GM12878 (cell line): Measurements from ENCODE around the gene EHBP1. TPM values are rescaled to one million over a fixed set of nuclear protein-coding genes. Genes with fewer than 3 reads are reported as not detected.

Experiments
- ATAC-seq: fragments of 200-7000 bp; cut with Tn5 transposase; 3 replicates; pipeline ENCODE4 v1.9.1; 2020; ENCODE audit warnings: mild to moderate bottlenecking, moderate library complexity
- BruUV-seq: library from RNA; stranded (reverse); fragments of 400-500 nt; replicated peaks from 2 replicates; lab custom pipeline; 2021; lab: Mats Ljungman, UMichigan
- CTCF ChIA-PET: fragments of 300-600 bp; sonication (Branson Sonifier 250); formaldehyde crosslinking; extraction: SDS; loops from one replicate; lab custom pipeline; 2021; ENCODE audit warnings: inconsistent platforms; lab: Yijun Ruan, JAX
- POLR2A ChIA-PET: fragments of 350-600 bp; formaldehyde crosslinking; extraction: SDS; loops from one replicate; lab custom pipeline; 2021; ENCODE audit warnings: inconsistent platforms; lab: Charles Lee
- RAD21 ChIA-PET: fragments of 300-600 bp; sonication (Branson Sonifier 250); formaldehyde crosslinking; loops from one replicate; lab custom pipeline; 2023; ENCODE audit warnings: antibody characterized with exemption; ENCODE audit not compliant: unreplicated experiment; lab: Charles Lee
- SMC1A ChIA-PET: fragments of 300-600 bp; sonication (Branson Sonifier 250); formaldehyde crosslinking; loops from one replicate; lab custom pipeline; 2023; ENCODE audit not compliant: unreplicated experiment, uncharacterized antibody; lab: Charles Lee
- DNase-seq: peaks from one replicate; pipeline ENCODE4 v3.0.0-alpha.2; 2011; ENCODE audit warnings: low read depth, low spot score
- FAIRE-seq: peaks from 3 replicates; lab custom pipeline; 2011; peaks lifted over from hg19 to GRCh38; lab: Jason Lieb, UNC
- H2AFZ ChIP-seq: 2 replicates; pipeline ENCODE4 v1.6.0; 2011; ENCODE audit warnings: low read depth, low read length, control low read depth; ENCODE audit not compliant: control insufficient read depth
- H3K27ac ChIP-seq: 2 replicates; pipeline ENCODE4 v1.5.1; 2011; ENCODE audit warnings: control low read depth; ENCODE audit not compliant: control insufficient read depth, insufficient read depth
- H3K27me3 ChIP-seq, 2 experiments: replicated peaks in 1 of 2; 2 replicates each; pipeline versions ENCODE4 v1.6.0 to v1.6.1; 2011; ENCODE audit warnings: low read length in 1 of 2; ENCODE audit not compliant: control insufficient read depth in 2 of 2, insufficient read depth in 2 of 2
- H3K36me3 ChIP-seq, 2 experiments: 2 replicates each; pipeline ENCODE4 v1.5.1; 2011; ENCODE audit warnings: low read length in 1 of 2; ENCODE audit not compliant: control insufficient read depth in 2 of 2, insufficient read depth in 2 of 2
- H3K4me1 ChIP-seq: 2 replicates; pipeline ENCODE4 v1.6.1; 2011; ENCODE audit warnings: mild to moderate bottlenecking, low read length, moderate library complexity, mixed read lengths; ENCODE audit not compliant: control insufficient read depth, insufficient read depth
- H3K4me2 ChIP-seq: 2 replicates; pipeline ENCODE4 v1.6.0; 2011; ENCODE audit warnings: control low read depth; ENCODE audit not compliant: control insufficient read depth, insufficient read depth
- H3K4me3 ChIP-seq: fragments of 200-600 bp; sonication (generic); 2 replicates; pipeline ENCODE4 v1.5.1; 2016
- H3K79me2 ChIP-seq: 2 replicates; pipeline ENCODE4 v1.6.0; 2011; ENCODE audit warnings: low read length; ENCODE audit not compliant: control insufficient read depth, insufficient read depth
- H3K9ac ChIP-seq: 2 replicates; pipeline ENCODE4 v1.8.0; 2011; ENCODE audit warnings: low read length, control low read depth, mixed read lengths; ENCODE audit not compliant: control insufficient read depth, insufficient read depth
- H3K9me3 ChIP-seq: replicated peaks from 3 replicates; pipeline ENCODE4 v1.5.1; 2011; ENCODE audit warnings: mild to moderate bottlenecking, low read length; ENCODE audit not compliant: control insufficient read depth, insufficient read depth
- H4K20me1 ChIP-seq: 2 replicates; pipeline ENCODE4 v1.6.0; 2011; ENCODE audit not compliant: control insufficient read depth, insufficient read depth
- BMI1 ChIP-seq: fragments of 450-650 bp; IDR thresholded peaks from 2 replicates; pipeline ENCODE4 v1.6.1; 2016; ENCODE audit warnings: mild to moderate bottlenecking, moderate library complexity, borderline replicate concordance
- CBFB ChIP-seq: IDR thresholded peaks from 2 replicates; pipeline ENCODE4 v1.6.1; 2016; ENCODE audit warnings: antibody characterized with exemption, low read depth
- CHD2 ChIP-seq: IDR thresholded peaks from 2 replicates; pipeline ENCODE4 v1.6.1; 2011; ENCODE audit warnings: low read depth, low read length, improper control_type of control experiment, borderline replicate concordance
- EED ChIP-seq: sonication (generic); IDR thresholded peaks from 2 replicates; pipeline ENCODE4 v1.6.1; 2016; ENCODE audit warnings: antibody characterized with exemption, low read depth
- EZH2 ChIP-seq: IDR thresholded peaks from 2 replicates; pipeline ENCODE4 v1.6.1; 2012; ENCODE audit warnings: low read depth, mild to moderate bottlenecking, control low read depth, inconsistent platforms, low read length, borderline replicate concordance; ENCODE audit not compliant: control insufficient read depth
- NFYA ChIP-seq: IDR thresholded peaks from 2 replicates; pipeline ENCODE4 v1.6.1; 2011; ENCODE audit warnings: low read depth, mild to moderate bottlenecking, low read length, improper control_type of control experiment, borderline replicate concordance
- RAD21 ChIP-seq: IDR thresholded peaks from 2 replicates; pipeline ENCODE4 v1.6.1; 2011; ENCODE audit warnings: mild to moderate bottlenecking, low read depth, low read length, moderate library complexity; ENCODE audit not compliant: insufficient read depth
- SPI1 ChIP-seq: IDR thresholded peaks from 2 replicates; pipeline ENCODE4 v1.6.1; 2011; ENCODE audit warnings: low read depth, mild to moderate bottlenecking, low read length, moderate library complexity, borderline replicate concordance; ENCODE audit not compliant: insufficient read depth
- WGBS: methylation state at CpG from one replicate; pipeline ENCODE4 v1.1.6; 2016; ENCODE audit warnings: low lambda C conversion rate; ENCODE audit not compliant: insufficient replicate concordance, insufficient coverage; ENCODE audit errors: missing lambda C conversion rate; 5-methylcytosine and 5-hydroxymethylcytosine counted together
- in situ Hi-C: fragments of 300-500 bp; cut with MboI; formaldehyde crosslinking; loops from 9 replicates; pipeline ENCODE4 v1.14.3; 2018; ENCODE audit warnings: mixed read lengths
- intact Hi-C: fragments of 100-400 bp; cut with micrococcal nuclease; formaldehyde crosslinking; loops from one replicate; pipeline ENCODE4 v1.14.2; 2022; ENCODE audit not compliant: unreplicated experiment
- polyA plus RNA-seq, 11 experiments: library from polyadenylated mRNA; depleted of rRNA in 4 of 11; unstranded in 6 of 11; stranded (reverse) in 5 of 11; fragments of >200 nt; fragmentation: Nextera tagmentation in 4 of 11; fragmentation: Illumina TruSeq in 1 of 11; extraction: Ambion mirVana in 4 of 11; extraction: Trizol in 1 of 11; gene quantifications; 1 replicate in 1 of 11; 2 replicates in 10 of 11; pipeline versions ENCODE4 v1.2.1 to v1.2.3, GENCODE V29; 2011 to 2016; ENCODE audit warnings: inconsistent platforms in 2 of 11, missing spikeins in 2 of 11, low read depth in 1 of 11
- total RNA-seq, 4 experiments: library from RNA; depleted of rRNA in 3 of 4; stranded (reverse); fragments of >200 nt in 3 of 4; fragmentation: Illumina TruSeq in 1 of 4; extraction: Trizol in 1 of 4; gene quantifications; 2 replicates each; pipeline versions ENCODE4 v1.2.1 to v1.2.3, GENCODE V29; 2013 to 2021

The EHBP1 gene
- total and polyA plus RNA-seq, 10 of the 15 experiments (the other 5 are each of a cell fraction or from before 2014, with no cell fraction given) = 5.7 to 26.1 (median 13.6) TPM

DNA sequence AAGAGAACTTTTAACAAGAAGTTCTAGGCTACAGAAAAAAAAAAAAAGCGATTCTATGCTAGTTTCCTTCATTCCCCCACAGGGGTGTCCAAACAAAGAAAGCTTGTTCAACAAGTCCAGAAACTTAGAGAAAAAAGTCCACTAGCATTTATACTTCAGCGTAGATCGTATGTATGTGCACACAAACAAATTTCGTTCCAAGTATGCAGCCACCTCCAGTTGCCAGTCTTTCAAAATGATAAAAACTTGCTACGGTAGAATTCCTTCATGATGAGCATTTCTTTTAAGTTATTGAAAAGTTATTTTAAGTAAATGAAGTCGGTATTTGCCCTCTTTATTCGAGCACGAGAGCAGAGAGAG lies 341.4 kb downstream of the EHBP1 start:
- ChIA-PET RAD21 (no interaction called here), POLR2A (no interaction called here), SMC1A (no interaction called here), CTCF (interaction anchor here (0.6 to 1.2 kb wide), 2 partner anchors 538 to 569 kb away, joined by 3 read pairs; no protein-coding TSS in a partner anchor)
- Histone ChIP-seq H3K27ac (no peak overlapping the region), H2AFZ (no peak overlapping the region), H3K36me3 (no peaks in the 10 kb centered on the region), H4K20me1 (no peaks in the 10 kb centered on the region), H3K9me3 (no peaks in the 10 kb centered on the region; the same call in 2 of the 3 replicates), H3K4me3 (0 out of 2 replicates have a peak overlapping the region, but pooled peaks have one; percentile 11), H3K4me2 (no peak overlapping the region), H3K27me3 (peaks cover 0 to 16% of the 10 kb centered on the region in 2 experiments; a peak in 3 of 4 replicates), H3K79me2 (no peaks in the 10 kb centered on the region), H3K4me1 (peaks cover 8% of the 10 kb centered on the region), H3K9ac (no peak overlapping the region)
- no TSS peak for BruUV-seq
- no peak for TF ChIP-seq CHD2
- no peak for TF ChIP-seq CBFB
- TF ChIP-seq BMI1 = no peak
- DNase-seq (no peak), ATAC-seq (no peak), FAIRE-seq (no peak)
- in situ Hi-C loops (no loop called here), intact Hi-C loops (no loop called here)
- 76% methylated on average over 8 of the region's 8 CpGs for WGBS

DNA sequence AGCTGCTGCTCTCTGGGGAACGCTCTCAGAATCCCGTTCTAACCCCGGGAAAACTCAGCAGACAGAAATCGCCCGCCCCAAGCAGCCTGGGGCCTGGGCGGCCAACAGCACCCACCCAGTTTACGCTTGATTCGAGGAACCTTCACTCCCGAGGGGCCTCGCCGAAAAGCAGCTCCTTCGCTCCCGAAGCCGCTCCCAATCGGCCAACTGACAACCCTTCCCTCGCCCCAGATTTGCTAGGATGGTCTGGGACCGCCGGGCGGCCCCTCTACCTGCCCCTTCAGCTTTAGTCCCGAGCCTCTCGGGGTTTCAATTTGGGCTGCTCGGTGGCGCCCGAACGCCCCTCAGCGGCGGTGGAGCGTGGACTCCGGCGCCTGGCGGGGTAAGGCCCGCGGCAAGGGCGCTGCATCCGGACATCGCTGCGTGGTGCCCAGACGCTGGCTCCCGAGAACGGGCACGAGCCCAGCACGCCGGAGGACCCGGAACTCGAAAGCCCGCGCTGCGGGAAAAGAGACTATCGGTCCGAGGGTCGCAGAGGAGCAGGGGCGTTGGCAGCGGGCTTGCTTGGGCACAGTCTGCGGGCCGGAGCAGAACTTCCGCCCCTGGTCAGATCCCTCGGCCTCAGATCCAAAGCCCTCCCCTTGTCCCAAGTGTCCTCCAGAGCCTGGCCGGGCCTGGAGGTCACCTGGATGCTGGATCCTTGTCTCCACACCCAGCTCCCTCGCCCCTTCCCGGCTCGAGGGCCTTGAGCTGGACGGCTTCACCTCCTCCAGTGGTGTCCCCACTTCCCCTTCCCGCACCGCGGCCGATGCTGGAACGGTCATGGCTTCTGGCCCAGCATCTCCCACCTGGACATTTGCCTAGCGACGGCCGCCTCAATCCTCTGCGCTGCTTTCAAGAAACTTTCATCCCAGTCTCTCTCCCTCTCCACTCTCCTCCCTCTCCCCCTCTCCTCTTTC lies 342.1 kb downstream of the EHBP1 start:
- ChIA-PET RAD21 (no interaction called here), CTCF (interaction anchor here (0.6 to 1.2 kb wide), 2 partner anchors 538 to 569 kb away, joined by 3 read pairs; no protein-coding TSS in a partner anchor), POLR2A (no interaction called here)
- Histone ChIP-seq H2AFZ (no peak overlapping the region), H3K9me3 (no peaks in the 10 kb centered on the region; the same call in 2 of the 3 replicates), H3K79me2 (no peaks in the 10 kb centered on the region)
- DNase-seq (no peak), FAIRE-seq (no peak)
- in situ Hi-C loops = no loop called here
- WGBS = 25% methylated on average over 70 of the region's 71 CpGs
- TF ChIP-seq NFYA (no peak), RAD21 (peak; percentile 17; the same call in 1 of the 2 replicates), EED (peak; percentile 40), SPI1 (peak; percentile 15; the same call in 1 of the 2 replicates), EZH2 (peak; percentile 79; the same call in 1 of the 2 replicates)
- TF ChIP-seq, all 136 proteins: peak for 4
- BruUV-seq = no TSS peak
- no peaks in the 10 kb centered on the region for H3K36me3 ChIP-seq
- intact Hi-C loops = no loop called here
- ATAC-seq = no peak
- H3K4me1 ChIP-seq = peaks cover 8% of the 10 kb centered on the region
- H3K27ac ChIP-seq = no peak overlapping the region
- SMC1A ChIA-PET = no interaction called here
- H3K9ac ChIP-seq = no peak overlapping the region
- H4K20me1 ChIP-seq = no peaks in the 10 kb centered on the region
- peak overlapping the region; percentile 87 for H3K4me2 ChIP-seq
- H3K27me3 ChIP-seq = peaks cover 0 to 16% of the 10 kb centered on the region in 2 experiments; a peak in 3 of 4 replicates
- peak overlapping the region; percentile 35; the same call in 1 of the 2 replicates for H3K4me3 ChIP-seq
